ENCODE measurements around the gene NDUFC2. TPM values are rescaled to one million over a fixed set of nuclear protein-coding genes. Genes with fewer than 3 reads are reported as not detected.

Gene NDUFC2
- total and polyA plus RNA-seq, 2 donors (not counting 3 experiments of a cell fraction or from before 2014, with no cell fraction given): 226 to 318 TPM

GRCh38 chr11:78097666-78098385 is 18.2 kb upstream of the NDUFC2 start:
- intact Hi-C loops (cut with micrococcal nuclease) (no loop called here), dilution Hi-C loops (cut with MboI; ENCODE audit: extremely low pct_ligation_motif_present, low sequenced_read_pairs) (no loop called here)
- TF ChIP-seq EZH2 (IDR thresholded peaks at IDR 0.05; ENCODE audit: borderline replicate concordance, low read depth, low read length, severe bottlenecking) (no peak), POLR2AphosphoS5 (IDR thresholded peaks at IDR 0.05; ENCODE audit: insufficient read depth, low read depth, low read length) (no peak), CTCF (IDR thresholded peaks at IDR 0.05; ENCODE audit: extremely low read depth in 1 of 2, insufficient read depth in 1 of 2, low read depth in 1 of 2, low read length in 2 of 2) (no peak), MYC (IDR thresholded peaks at IDR 0.05; ENCODE audit: low read depth, low read length) (no peak), POLR2A (IDR thresholded peaks at IDR 0.05; ENCODE audit: low read depth, low read length) (no peak), FOS (IDR thresholded peaks at IDR 0.05; ENCODE audit: borderline replicate concordance, insufficient read depth, low read length) (no peak), GATA2 (IDR thresholded peaks at IDR 0.05; ENCODE audit: insufficient read depth, insufficient read length, low read depth, low read length) (no peak), JUN (IDR thresholded peaks at IDR 0.05; ENCODE audit: borderline replicate concordance, insufficient read depth, insufficient read length, low read depth) (no peak)
- TF ChIP-seq, protein P1, sequence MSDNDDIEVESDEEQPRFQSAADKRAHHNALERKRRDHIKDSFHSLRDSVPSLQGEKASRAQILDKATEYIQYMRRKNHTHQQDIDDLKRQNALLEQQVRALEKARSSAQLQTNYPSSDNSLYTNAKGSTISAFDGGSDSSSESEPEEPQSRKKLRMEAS (IDR thresholded peaks at IDR 0.05; ENCODE audit: insufficient read depth, insufficient read length): no peak
- H3K27me3 ChIP-seq (ENCODE audit: control insufficient read depth in 2 of 2, insufficient read depth in 2 of 2, low read length in 2 of 2): no peaks in the 10 kb centered on the region
- no peak overlapping the region for H3K4me2 ChIP-seq (ENCODE audit: insufficient read depth, low read length)
- no peak overlapping the region for H3K27ac ChIP-seq (ENCODE audit: insufficient read depth, low read depth, low read length)
- no peak overlapping the region for H3K9ac ChIP-seq (replicated peaks; ENCODE audit: extremely low read depth, insufficient read depth, low read length)
- H3K9me3 ChIP-seq (replicated peaks; ENCODE audit: control insufficient read depth, insufficient read depth, low read length): no peaks in the 10 kb centered on the region
- FAIRE-seq: no peak
- BruUV-seq (replicated peaks): no TSS peak
- POLR2A ChIA-PET: no interaction called here
- no peak overlapping the region for H3K4me3 ChIP-seq (replicated peaks in 1 of 3; ENCODE audit: insufficient read depth in 1 of 3, low read depth in 1 of 3, low read length in 3 of 3)
- CTCF ChIA-PET: no interaction called here
- no peaks in the 10 kb centered on the region for H3K9me1 ChIP-seq (replicated peaks; ENCODE audit: control insufficient read depth, extremely low read depth, insufficient read depth, low read length)
- no peaks in the 10 kb centered on the region for H4K20me1 ChIP-seq (replicated peaks; ENCODE audit: control insufficient read depth, extremely low read depth, insufficient read depth, low read length)
- no peaks in the 10 kb centered on the region for H3K4me1 ChIP-seq (ENCODE audit: control insufficient read depth, extremely low read depth, insufficient read depth, low read length)
- no peak overlapping the region for H2AFZ ChIP-seq (ENCODE audit: low read depth, low read length)
- no peaks in the 10 kb centered on the region for H3K79me2 ChIP-seq (ENCODE audit: control insufficient read depth, insufficient read depth, low read length)
- H3K36me3 ChIP-seq (ENCODE audit: control insufficient read depth in 2 of 2, extremely low read depth in 1 of 2, insufficient read depth in 2 of 2, low read length in 2 of 2): peaks cover 2 to 7% of the 10 kb centered on the region in 2 experiments
- no peak for DNase-seq (ENCODE audit: low read depth, low spot score)

All from endothelial cell of umbilical vein (primary cell).